ENCODE measurements around the gene ILDR1.
"Not testable (repeated sequence)": the region's sequence is repeated elsewhere in the genome, so short reads cannot be mapped to it uniquely, and the experiment has no call there.

The ILDR1 gene

GRCh38 chr3:121938141-121938855, 83.7 kb downstream of the ILDR1 start:
- DNase-seq, result not testable (repeated sequence)

Measured in activated CD8-positive, alpha-beta memory T cell treated with anti-CD3 and anti-CD28 coated beads, Interleukin-2, amount 50 U/mL, for 4 hours (primary cell).